HG03520 (cell line): ENCODE measurements around the gene PTH1R.

Experiments
- ATAC-seq: cut with Tn5 transposase; IDR thresholded peaks from one replicate; pipeline ENCODE4 v1.9.1; 2021; ENCODE audit warnings: mild to moderate bottlenecking, moderate library complexity; ENCODE audit not compliant: unreplicated experiment

The PTH1R gene

DNA sequence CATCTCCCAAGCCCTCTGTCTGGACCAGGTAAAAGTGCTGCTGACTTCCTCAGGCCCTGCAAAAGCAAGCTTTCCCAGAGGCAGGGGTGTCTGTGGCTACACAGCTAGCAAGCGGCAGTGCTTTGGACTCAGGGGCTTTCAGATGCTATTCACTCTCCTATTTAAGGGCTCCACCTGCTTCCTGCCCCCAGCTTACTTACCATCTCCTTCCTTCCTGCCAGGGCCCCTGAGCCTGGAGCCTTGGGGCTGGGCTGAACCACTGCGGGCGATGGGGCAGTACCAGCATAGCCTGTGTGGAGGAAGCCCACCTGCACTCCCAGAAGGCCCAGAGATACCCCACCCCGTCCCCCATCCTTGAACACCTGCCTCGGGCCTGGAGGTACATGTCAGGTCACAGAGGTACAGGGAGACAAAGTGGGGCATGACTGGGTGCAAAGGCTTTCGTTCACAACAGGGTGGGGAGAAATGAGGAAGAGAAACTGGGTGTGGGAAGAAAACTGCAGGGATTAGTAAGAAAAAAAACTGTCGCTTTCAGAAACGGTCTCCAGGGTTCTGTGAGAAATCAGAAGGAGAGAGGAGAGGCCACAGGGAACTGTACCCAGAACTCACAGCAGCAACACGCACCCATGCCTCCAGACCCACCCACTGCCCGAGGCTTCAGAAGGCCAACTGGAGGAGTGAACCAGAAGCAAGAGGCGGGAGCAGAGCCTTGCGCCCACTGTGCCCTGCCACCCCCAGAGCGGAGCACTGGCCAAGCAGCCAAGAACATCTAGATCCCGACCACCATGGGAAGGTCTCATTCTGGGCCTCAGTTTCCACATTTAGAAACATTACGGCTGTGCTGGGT, 49.6 kb downstream of the PTH1R start:
- ATAC-seq, result peak; percentile 46

DNA sequence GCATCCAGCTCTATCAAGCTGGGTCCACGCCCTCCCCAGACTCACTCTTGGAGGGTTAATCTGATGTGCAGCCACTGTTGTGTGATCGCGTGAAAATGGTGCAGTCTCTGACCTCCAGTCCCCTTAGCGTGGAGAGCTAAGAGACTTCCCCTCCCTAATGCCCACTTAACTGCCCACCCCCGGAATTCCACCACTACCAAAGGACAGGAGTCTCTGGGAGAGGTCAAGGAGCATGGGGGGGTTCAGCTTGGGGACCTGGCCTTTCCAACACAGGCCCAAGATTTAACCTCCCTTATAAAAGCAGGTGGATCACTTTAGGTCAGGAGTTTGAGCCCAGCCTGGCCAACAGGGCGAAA, 50.2 kb downstream of the PTH1R start:
- ATAC-seq, result no peak

DNA sequence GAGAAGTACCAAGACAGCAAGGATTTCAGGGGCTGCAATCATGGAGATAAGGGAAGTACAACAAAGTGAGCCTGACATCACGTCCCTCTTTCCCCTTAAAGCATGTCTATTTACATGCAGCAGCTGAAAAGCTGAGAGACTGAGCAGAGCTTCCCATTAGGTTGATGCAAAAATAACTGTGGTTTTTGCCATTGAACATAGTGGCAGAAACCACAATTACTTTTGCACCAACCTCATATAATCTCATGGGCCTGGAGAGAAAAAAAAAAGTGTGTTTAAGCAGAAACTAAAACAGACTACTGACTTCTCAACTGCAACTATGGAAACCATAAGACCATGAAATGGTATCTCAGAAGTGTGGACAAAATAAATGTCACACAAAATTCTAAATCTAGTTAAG, 50.8 kb downstream of the PTH1R start:
- ATAC-seq, result no peak

DNA sequence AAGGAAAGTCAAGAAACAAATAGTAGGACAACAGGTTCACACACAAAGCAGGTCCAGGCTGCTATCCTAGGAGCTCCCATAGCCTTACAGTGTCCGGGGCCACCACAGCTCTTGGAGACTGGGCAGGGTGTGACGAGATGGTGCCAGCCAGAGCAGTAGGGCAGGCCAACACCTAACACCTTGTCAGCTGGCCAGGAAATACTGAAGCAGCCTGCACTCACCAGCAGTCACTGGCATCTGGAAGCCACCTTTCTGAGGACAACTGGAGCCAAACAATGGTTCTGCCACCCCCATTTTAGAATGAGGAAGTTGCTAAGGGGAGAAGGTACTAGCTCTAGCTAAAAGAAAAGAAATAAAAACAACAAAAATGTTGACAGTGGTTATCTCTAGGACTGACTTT, 51.8 kb downstream of the PTH1R start:
- no peak for ATAC-seq

DNA sequence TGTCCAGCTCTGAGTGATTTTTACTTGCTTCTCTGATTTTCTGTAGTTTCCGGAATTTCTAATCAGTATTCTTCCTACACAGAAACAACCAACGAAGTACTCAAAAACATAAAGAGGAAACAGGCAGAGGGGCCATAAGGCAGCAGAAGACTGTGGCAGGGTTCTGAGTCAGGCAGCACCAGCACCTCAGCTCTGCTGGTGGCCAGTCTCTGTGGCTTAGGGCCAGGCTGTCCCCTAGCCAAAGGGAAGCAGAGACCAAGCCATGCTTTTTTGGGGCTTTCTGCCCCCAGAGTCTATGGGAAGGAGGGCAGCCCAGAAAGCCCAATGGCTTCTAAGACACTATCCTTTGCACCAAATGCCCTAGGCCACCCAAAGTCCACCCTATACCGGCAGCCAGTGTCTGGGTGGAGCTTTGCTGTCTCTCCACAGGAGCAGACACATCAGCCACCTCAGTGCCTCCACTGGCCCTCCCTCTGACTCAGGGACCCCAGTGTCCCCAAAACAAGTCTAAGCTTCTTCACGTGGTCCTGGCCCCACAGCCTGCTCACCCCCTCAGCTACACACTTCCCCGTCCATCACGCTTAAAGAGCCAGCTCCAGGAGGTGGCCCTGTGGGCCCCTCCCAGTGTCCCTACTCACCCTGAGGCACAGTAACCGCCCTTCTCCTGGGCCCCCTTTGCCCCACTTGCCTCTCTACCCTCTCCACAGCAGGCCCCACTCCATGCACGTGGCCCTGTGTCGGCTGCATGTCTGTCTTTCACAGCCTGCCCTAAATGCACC, 52.8 kb downstream of the PTH1R start:
- ATAC-seq, result no peak

DNA sequence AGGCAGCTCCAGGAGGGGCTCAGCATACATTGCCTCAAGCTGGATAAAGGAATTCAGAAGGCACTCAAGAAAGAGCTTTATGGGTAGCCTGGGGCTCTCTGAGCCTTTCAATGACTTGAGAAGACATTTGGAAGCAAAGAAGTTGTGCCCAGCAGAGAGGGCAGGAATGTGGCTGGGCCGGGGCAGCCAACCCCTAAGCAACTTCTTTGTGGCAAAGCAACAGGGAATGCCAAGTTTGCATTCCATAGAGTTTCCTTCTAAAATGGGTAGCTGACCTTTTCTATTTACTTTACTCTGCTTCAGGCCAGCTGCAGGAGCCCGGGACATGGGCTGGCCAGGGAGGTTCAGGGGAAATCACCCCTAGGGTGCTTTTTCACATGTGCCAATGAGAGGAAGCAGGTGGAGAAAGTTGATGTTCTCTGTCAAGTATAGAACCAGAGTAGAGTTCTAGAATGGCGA, 53.5 kb downstream of the PTH1R start:
- ATAC-seq, result no peak

DNA sequence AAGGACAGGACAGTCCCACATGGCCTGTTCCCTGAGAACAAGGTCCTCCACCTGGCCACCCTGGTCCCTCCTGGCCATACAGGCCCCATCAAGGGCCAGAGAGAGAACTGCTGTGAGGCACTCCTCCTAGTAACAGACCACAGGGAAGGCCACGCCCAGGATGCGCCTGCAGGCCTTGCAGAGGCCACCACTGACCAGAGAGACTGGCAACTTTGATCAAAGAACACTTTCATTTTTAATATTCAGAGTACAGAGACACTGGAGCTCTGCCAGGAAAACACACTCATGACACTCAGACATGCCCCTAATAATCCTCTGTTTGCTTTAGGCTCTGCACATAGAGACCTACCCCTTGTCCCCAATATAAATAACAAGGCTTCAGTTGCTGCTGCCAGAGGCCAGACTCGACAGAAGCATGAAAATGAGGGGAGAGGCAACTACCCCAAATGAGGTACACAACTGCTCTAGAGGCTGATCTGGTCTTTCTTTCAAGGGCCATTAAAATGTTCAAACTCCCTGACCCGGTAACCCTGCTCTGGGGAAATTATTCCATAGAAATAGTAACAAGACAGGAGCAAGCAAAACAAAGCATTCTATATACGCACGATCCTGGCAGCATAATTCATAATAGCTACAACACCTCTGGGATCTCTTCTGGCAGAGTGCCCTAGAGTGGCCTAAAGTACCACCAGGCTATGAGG, 54.3 kb downstream of the PTH1R start:
- no peak for ATAC-seq

DNA sequence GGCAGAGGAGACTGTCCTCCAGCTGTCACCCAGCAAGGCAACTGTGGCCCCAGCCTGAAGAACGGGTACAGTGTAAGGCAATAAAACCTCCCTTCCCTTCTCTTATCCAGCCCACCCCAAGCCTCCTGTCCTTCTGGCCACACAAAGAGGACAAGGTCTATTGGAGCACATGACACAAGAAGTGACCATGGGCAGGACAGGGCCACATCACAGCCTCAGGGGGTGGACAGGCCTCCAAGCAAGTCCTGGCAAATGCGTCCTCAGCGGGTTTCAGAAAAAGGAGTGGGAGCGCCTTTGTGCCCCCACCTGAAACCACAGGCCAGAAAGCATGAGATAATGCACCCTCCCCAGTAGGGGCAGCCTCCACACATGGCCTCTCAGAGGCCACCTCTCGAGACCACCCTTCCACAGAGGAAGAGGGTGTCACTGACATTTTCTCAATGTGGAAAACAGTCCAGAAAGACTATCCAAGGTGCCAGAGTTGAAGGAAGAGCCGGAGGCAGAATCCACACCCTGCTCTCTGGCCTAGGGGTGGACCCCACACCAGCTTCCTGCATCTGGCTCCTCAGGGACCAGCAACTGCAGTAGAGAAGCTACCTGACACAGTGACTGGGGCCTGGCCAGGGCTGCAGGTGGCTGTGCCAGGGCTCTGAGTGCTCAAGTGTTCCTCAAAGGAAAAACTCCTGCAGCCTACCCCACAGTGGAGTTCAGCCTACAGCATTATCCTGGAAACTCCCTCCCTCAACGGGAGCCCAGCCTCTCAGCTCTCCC, 55.1 kb downstream of the PTH1R start:
- no peak for ATAC-seq

DNA sequence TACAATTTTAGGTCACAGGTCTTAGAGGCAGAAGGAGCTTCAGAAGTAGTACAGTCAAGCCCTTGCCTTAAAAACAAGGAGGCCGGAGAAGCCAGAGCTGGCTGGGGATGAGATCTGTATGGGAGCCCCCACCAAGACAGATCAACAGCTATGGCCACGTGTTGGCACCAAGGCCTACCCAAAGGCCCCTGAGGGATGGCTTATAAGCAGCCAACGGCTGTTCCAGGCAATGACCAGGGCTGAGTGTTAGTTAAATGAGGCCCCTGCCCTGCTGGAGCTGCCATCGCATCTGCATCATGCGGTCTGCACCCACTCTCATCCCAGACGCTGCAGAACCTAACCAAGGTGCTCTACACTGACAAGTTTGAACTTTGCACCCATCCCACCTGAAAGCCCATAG, 55.7 kb downstream of the PTH1R start:
- no peak for ATAC-seq

DNA sequence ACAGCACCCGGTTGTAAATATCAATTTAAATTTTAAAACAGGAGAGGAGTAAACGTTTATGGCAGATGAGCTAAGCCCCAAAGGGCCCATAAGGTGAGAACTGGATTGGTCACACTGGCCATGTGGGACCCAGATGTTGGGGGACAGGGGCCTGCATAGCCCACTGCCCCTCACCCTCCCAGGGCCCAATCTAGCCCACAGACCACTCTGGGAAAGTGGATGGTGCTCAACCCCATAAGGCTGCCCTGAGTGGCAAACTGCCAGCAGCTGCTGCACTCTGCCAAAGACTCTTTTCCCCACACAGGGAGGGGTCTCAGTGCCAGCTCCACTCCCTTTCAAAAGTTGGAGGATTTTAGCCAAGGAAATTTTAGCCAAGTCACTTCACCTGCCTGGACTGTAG, 56.6 kb downstream of the PTH1R start:
- no peak for ATAC-seq

DNA sequence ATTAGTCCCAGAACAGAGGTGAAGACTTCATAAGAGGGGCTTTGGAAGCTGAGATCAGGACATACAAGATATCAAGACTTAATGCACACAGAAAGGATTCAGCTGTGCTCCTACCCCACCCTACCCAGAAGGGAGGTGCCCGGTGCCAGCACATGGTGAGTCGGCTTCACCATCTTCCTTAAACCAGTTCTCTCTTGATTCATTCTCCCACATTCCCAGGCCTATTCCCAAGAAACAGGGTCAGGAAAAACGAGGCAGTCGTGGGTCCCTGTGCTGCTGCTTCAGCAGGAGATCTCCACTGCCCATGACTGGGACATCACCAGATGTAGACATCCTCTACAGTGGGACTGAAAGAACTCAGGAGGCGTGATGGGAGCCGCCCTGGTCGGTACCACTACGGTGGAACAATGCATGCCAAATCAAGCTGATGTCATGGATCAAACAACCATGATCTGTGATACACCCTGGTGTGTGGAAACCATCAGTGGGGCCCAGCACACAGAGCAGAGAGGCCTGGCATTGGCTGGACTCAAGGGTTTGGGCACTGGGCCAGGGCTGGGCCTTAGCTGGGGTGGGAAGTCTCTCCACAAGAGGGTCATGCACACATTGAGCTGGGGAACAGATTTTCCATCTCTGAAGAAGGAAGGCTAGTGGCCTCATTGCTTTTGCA, 57.1 kb downstream of the PTH1R start:
- no peak for ATAC-seq

DNA sequence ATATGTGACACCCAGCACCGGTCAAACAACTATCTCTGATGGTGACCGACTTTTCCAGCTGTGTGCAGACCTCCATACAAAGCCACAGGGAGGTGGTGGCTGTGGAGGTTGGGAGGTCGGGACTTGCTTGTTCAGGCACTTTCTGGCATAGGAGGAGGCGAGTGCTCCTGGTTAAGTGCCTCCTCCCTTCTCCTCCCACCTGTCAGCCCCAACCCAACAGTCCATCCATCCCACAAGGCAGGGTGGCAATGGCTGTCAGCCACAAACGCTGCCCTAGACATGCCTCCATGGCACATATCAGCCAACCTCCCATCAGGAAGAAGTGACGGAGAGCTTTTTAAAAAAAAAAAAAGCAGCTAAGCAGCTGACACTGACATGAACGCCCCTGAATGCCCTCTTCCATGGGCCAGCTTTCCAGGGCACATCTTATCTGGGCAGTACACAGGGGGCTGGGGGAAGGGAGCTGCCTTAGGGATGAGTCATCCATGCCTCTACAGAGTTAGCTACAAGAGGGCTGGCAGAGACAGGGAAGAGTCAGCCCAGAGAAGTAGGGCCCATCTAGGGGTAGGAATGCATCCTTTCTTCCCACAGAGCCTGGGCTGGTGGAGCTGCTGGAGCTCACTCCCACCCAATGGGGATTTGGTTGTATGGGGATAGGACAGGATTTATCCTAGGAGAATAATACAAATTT, 57.8 kb downstream of the PTH1R start:
- ATAC-seq, result no peak

DNA sequence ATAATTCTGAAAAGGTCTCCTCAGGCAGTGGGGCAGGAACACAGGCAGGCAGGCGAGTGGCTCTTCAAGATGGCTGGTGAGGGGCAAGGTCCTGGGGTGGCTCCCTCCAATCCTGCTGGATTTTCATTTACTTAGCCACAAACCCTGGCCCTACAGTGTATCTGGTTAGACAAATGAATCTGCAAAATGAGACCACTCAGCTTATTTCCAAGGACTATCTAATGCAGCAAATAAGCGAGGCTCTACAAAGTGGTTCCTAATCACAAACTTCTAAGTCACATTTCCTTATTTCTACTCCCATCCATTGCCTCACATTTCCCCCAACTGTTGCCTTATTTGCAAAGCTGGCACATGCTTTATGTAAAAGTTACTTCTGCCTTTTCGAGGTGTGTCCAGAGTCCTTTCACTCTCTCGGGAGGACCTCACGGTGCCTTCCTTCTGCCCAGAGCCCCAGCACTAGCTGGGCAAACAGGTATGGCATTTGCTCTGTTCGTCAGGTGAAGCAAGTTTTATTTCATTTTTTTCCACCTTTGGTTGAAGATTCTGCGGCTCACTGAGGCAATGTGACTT, 58.6 kb downstream of the PTH1R start:
- ATAC-seq, result no peak

DNA sequence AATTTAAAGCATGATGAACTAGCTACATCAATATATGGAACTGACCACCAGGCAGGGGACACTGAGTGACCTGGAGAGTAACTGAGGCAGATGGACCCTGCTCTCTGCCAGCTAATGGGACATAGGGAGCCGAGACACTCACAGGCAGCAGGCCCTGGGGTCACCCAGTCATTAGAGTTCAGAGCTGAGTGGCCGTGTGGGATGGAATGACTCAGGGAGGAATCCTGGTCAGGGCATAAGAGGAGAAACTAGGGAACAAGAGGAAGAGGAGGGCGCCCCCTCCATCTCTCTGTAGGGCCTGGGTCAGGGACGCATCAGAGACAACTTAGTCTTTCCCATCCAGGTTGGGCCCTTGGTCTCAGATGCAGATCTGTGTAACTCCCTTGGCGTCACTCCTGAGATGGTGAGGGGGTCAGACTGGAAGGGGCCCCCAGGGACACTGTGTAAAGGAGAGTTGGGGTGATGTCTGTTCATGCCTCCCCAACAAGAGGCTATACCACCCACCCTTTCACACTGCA, 59.3 kb downstream of the PTH1R start:
- no peak for ATAC-seq

DNA sequence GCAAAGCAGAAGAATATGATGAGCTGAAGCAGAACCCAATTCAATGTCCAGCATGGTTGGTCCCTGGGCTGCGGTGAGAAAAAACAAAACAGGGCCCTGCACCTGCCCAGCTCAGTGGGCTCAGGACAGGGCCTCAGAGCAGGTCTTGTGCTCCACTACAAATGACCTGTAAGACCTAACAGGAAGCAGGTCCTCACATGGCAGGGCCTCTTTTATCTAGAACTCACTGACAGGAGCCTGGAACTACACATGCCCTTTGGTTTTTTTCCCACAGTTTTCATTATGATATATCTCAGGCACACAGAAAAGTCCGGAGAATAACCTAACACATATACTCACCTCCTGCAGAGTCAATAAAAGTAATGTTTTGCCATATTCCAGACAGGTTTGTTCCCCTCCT, 60.6 kb downstream of the PTH1R start:
- no peak for ATAC-seq

DNA sequence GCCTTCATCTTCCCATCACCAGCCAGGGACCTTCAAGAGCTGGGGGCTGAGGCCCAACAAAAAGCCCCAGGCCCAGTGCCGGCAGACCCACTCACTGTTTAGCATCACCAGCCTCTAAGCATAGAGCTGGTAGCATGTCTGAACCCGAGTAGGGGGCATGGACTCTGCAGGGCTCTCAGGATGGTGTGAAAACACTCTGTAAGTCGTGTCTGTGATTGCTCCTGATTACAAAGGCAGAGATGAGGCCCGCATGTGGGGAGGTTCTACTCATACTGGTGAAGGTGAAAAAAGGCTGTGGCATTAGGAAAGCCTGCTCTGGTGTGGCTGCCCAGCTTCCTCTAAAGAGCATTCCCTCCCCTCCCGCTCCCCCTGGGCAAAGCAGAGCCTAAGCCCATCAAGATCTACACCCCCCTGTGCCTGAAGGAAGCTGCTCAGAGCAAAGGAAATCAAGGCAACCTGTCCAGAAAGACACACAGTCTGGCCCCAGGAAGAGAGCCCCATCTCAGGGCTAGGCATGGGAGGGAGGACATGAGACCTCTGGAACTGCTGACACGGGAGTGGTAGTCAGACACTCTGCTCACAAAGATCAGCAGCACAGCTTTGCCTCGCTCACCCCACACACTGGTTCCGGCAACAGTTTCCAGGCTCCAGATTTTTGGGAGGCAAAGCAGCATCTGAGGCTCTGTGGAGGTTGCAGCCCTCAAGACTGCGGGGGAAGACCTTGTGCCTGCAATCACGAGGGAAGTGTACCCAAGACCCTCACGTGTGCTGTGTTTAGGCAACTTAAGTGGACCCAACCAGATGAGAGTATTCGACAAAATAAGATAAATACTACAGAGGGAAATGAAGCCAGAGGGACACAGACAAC, 62.3 kb downstream of the PTH1R start:
- ATAC-seq, result no peak

DNA sequence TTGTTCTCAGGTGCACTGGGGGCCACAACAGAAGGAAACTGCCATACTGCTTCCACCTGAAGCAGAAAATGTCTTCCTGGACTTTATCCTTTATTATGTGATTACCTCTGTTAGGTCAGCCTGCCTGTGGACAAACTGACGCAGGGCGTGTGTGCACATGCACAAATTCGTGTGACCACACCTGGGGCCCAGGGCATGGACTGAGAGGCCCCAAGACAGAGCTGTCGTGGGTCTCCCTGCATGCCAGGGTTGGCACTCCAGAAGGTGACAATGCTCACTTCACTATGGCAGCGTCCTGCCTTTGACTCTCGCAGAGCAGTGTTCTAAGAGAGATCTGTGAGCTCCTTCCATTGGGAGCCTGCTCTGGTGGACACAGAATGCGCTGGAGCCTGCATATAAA, 64.6 kb downstream of the PTH1R start:
- no peak for ATAC-seq

DNA sequence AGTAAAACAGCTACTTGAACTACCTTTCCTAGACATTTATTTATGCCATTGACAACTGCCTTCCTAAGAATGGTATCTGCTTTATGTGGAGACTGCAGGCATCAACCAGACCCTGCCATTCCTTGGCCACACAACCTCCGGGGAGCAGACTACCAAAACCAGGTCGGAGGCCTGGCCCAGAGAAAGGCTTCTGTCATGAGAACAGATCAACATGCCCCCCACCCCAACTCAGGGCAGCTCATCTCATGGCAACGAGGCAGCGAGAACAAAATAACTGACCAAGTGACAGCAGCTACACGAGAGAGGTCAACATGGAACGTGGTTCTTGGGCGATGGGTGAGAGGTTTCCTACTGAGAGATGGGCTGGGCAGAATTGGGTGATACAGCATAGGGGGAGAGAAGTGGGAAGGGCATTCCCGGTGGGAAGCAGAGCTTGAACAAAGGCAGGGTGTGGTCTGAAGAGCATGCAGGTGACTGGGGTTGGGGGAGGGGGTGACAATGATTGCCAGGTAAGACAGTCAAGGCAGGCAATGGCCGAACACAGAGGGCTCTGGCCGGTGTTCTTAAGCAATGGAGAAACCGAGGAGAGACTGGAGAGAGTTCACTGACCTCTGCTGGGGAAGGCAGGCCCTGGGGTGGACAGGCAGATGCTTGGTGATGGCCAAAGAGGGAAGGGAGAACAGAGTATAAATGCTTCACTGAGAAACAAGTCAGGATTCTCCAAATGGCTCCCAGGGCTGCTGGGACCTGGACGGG, 65.1 kb downstream of the PTH1R start:
- no peak for ATAC-seq
